A673 (cell line): ENCODE data around the gene IFT25. TPM values are rescaled to one million over a fixed set of nuclear protein-coding genes. Genes with fewer than 3 reads are reported as not detected.

ENCODE experiments used
- BruUV-seq: library from RNA; stranded (reverse); fragments of 400-500 nt; replicated peaks from 2 replicates; lab custom pipeline; 2021; lab: Mats Ljungman, UMichigan
- CTCF ChIA-PET: fragments of 300-600 bp; sonication (Branson Sonifier 250); formaldehyde crosslinking; loops from one replicate; lab custom pipeline; 2022; ENCODE audit warnings: antibody characterized with exemption; lab: Charles Lee
- POLR2A ChIA-PET: fragments of 300-600 bp; sonication (Branson Sonifier 250); formaldehyde crosslinking; loops from one replicate; lab custom pipeline; 2022; ENCODE audit warnings: antibody characterized with exemption; ENCODE audit not compliant: low non-redundant PET; lab: Charles Lee
- DNase-seq: peaks from one replicate; pipeline ENCODE4 v3.0.0-alpha.2; 2015; ENCODE audit warnings: low spot score
- H3K27ac ChIP-seq: fragments of 200-600 bp; sonication (generic); 2 replicates; pipeline ENCODE4 v1.5.1; 2016; ENCODE audit warnings: mixed run types, low read depth, mild to moderate bottlenecking, mixed read lengths, antibody characterized with exemption, low read length; ENCODE audit not compliant: poor library complexity, severe bottlenecking
- H3K27me3 ChIP-seq: fragments of 200-600 bp; sonication (generic); replicated peaks from 2 replicates; pipeline ENCODE4 v1.6.1; 2017; ENCODE audit warnings: mixed run types, low read depth, mild to moderate bottlenecking, mixed read lengths, antibody characterized with exemption, low read length; ENCODE audit not compliant: insufficient read depth, poor library complexity
- H3K36me3 ChIP-seq: fragments of 200-600 bp; sonication (generic); 2 replicates; pipeline ENCODE4 v1.6.1; 2016; ENCODE audit warnings: mixed run types, mild to moderate bottlenecking, mixed read lengths, antibody characterized with exemption, low read length; ENCODE audit not compliant: insufficient read depth, poor library complexity, severe bottlenecking
- H3K4me1 ChIP-seq: fragments of 200-600 bp; sonication (generic); 2 replicates; pipeline ENCODE4 v1.6.1; 2017; ENCODE audit warnings: mixed run types, mild to moderate bottlenecking, mixed read lengths, antibody characterized with exemption, low read length; ENCODE audit not compliant: insufficient read depth, poor library complexity, severe bottlenecking
- H3K4me3 ChIP-seq: fragments of 200-600 bp; sonication (generic); 2 replicates; pipeline ENCODE4 v1.5.1; 2016; ENCODE audit warnings: low read depth, mixed run types, mild to moderate bottlenecking, mixed read lengths, low read length; ENCODE audit not compliant: poor library complexity, severe bottlenecking
- H3K9me3 ChIP-seq: fragments of 200-600 bp; sonication (generic); 2 replicates; pipeline ENCODE4 v1.6.1; 2016; ENCODE audit warnings: mixed run types, low read depth, mild to moderate bottlenecking, mixed read lengths, antibody characterized with exemption, low read length; ENCODE audit not compliant: poor library complexity, severe bottlenecking
- CTCF ChIP-seq: fragments of 300-800, 200-600 bp; sonication (generic); conservative IDR thresholded peaks from 2 replicates; pipeline ENCODE4 v1.5.1; 2017; ENCODE audit warnings: low read depth, mild to moderate bottlenecking, antibody characterized with exemption, low read length, moderate library complexity, mixed read lengths
- EZH2 ChIP-seq: fragments of 200-600 bp; sonication (generic); IDR thresholded peaks from 2 replicates; pipeline ENCODE4 v1.6.1; 2017; ENCODE audit warnings: borderline replicate concordance, low read depth, mild to moderate bottlenecking, mixed read lengths, antibody characterized with exemption, low read length; ENCODE audit not compliant: poor library complexity, severe bottlenecking
- intact Hi-C: fragments of 100-400 bp; cut with micrococcal nuclease; formaldehyde crosslinking; loops from one replicate; pipeline ENCODE4 v1.10.0; 2022; ENCODE audit not compliant: unreplicated experiment
- total RNA-seq: library from RNA; stranded (reverse); gene quantifications from 2 replicates; pipeline ENCODE4 v1.2.3, GENCODE V29; 2021

The IFT25 gene
- total RNA-seq, 1 experiment from 2014 or later, result 41.0 TPM

GRCh38 chr1:53905509-53905908, 40.0 kb downstream of the IFT25 start:
- CTCF ChIA-PET, result no interaction called here
- Histone ChIP-seq H3K4me3 (no peak overlapping the region), H3K27me3 (no peaks in the 10 kb centered on the region), H3K9me3 (no peaks in the 10 kb centered on the region), H3K4me1 (no peaks in the 10 kb centered on the region), H3K27ac (no peak overlapping the region), H3K36me3 (no peaks in the 10 kb centered on the region)
- TF ChIP-seq CTCF (no peak), EZH2 (no peak)
- no peak for DNase-seq
- POLR2A ChIA-PET, result no interaction called here
- intact Hi-C loops, result no loop called here
- no TSS peak for BruUV-seq

- no TSS peak for BruUV-seq
- ChIA-PET POLR2A (no interaction called here), CTCF (no interaction called here)
- no peak overlapping the region for H3K4me3 ChIP-seq
- no peaks in the 10 kb centered on the region for H3K9me3 ChIP-seq
- TF ChIP-seq CTCF, result no peak
- TF ChIP-seq EZH2, result no peak
- H3K27ac ChIP-seq, result no peak overlapping the region
- H3K27me3 ChIP-seq, result no peaks in the 10 kb centered on the region
- H3K4me1 ChIP-seq, result no peaks in the 10 kb centered on the region
- intact Hi-C loops, result no loop called here
- no peak for DNase-seq
- H3K36me3 ChIP-seq, result no peaks in the 10 kb centered on the region
These were observed 43.0 kb downstream of the IFT25 start for GRCh38 chr1:53902235-53903138.

- CTCF ChIA-PET, result no interaction called here
- POLR2A ChIA-PET, result no interaction called here
- TF ChIP-seq EZH2, result no peak
- TF ChIP-seq CTCF, result no peak
- Histone ChIP-seq H3K4me1 (no peaks in the 10 kb centered on the region), H3K4me3 (no peak overlapping the region), H3K27ac (no peak overlapping the region), H3K36me3 (no peaks in the 10 kb centered on the region), H3K27me3 (no peaks in the 10 kb centered on the region), H3K9me3 (no peaks in the 10 kb centered on the region)
- intact Hi-C loops, result no loop called here
- no TSS peak for BruUV-seq
- DNase-seq, result no peak
These were observed 45.8 kb downstream of the IFT25 start for GRCh38 chr1:53899708-53900107.
